Measurements from ENCODE around the gene SEMA5B. TPM values are rescaled to one million over a fixed set of nuclear protein-coding genes. Genes with fewer than 3 reads are reported as not detected.

Gene SEMA5B
- total and polyA plus RNA-seq, 2 of the 4 experiments (the other 2 are of a cell fraction), result not detected

DNA sequence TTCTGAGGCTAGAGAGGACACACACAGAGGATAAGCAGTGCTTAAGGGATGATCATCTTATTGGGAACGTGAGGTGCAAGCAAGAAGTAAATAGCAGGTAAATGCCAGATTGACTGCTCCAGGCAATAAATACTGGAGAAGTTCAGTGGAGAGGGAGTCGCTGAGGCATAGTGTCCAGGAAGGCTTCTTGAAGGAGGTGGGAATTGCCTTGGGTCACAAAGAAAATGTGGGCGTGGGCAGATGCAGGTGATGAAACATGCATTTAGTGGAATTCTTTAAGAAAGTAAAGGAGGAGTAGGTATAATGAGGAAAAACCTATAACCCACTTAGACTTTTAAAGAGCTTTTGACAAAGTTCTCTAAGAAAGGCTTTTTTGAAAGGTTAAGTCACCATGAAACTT, 7.4 kb upstream of the SEMA5B start:
- Histone ChIP-seq H3K27ac (ENCODE audit: insufficient read depth, low read length) (no peak overlapping the region), H4K5ac (ENCODE audit: low read depth, low read length) (no peak overlapping the region), H4K20me1 (ENCODE audit: insufficient read depth, low read length) (no peaks in the 10 kb centered on the region), H3K18ac (ENCODE audit: low read depth, low read length) (no peak overlapping the region), H3K56ac (ENCODE audit: extremely low read depth, insufficient read depth, low read length) (no peak overlapping the region), H3K4ac (ENCODE audit: low read depth, low read length) (no peak overlapping the region), H2BK15ac (ENCODE audit: low read depth, low read length) (no peak overlapping the region), H3K27me3 (ENCODE audit: control insufficient read depth, insufficient read depth, low read length) (peaks cover 77% of the 10 kb centered on the region), H2BK120ac (ENCODE audit: low read depth, low read length) (no peak overlapping the region), H3K14ac (replicated peaks; ENCODE audit: low read depth, low read length) (no peak overlapping the region), H3K79me1 (ENCODE audit: low read depth in 1 of 2, low read length in 2 of 2) (no peaks in the 10 kb centered on the region), H2BK20ac (ENCODE audit: low read depth, low read length) (no peak overlapping the region), H3K9me1 (ENCODE audit: insufficient read depth, low read length) (0 out of 2 replicates have a peak, but pooled peaks cover 2% of the 10 kb centered on the region), H4K91ac (ENCODE audit: insufficient read depth, low read depth, low read length) (no peak overlapping the region), H3K4me1 (ENCODE audit: control insufficient read depth, insufficient read depth, low read length) (no peaks in the 10 kb centered on the region; the same call in 1 of the 2 replicates), H4K8ac (ENCODE audit: low read depth in 2 of 2, low read length in 2 of 2) (no peak overlapping the region), H3K23ac (ENCODE audit: low read depth, low read length) (no peak overlapping the region), H3K4me2 (ENCODE audit: low read depth, low read length) (no peak overlapping the region), H3K9ac (ENCODE audit: low read depth, low read length) (no peak overlapping the region), H3K4me3 (ENCODE audit: insufficient read depth, low read depth, low read length) (no peak overlapping the region), H2BK5ac (ENCODE audit: low read depth, low read length, poor library complexity, severe bottlenecking) (no peak overlapping the region), H2AK9ac (replicated peaks; ENCODE audit: low read depth, low read length, poor library complexity) (no peak overlapping the region), H3K36me3 (ENCODE audit: control insufficient read depth, insufficient read depth, low read length) (no peaks in the 10 kb centered on the region), H3K9me3 (ENCODE audit: control insufficient read depth, insufficient read depth, low read length) (no peaks in the 10 kb centered on the region), H2AFZ (replicated peaks; ENCODE audit: low read length, poor library complexity) (no peak overlapping the region), H2AK5ac (ENCODE audit: low read depth, low read length) (no peak overlapping the region)
- WGBS, 2 experiments (ENCODE audit: extremely low coverage in 2 of 2, insufficient read length in 1 of 2), result 44% methylated on average over 1 of the region's 3 CpGs; no CpG with 5 or more reads in 1 of the 2 experiments
- ATAC-seq (ENCODE audit: low read depth) (no peak), DNase-seq (no peak)
- TF ChIP-seq, protein P1, sequence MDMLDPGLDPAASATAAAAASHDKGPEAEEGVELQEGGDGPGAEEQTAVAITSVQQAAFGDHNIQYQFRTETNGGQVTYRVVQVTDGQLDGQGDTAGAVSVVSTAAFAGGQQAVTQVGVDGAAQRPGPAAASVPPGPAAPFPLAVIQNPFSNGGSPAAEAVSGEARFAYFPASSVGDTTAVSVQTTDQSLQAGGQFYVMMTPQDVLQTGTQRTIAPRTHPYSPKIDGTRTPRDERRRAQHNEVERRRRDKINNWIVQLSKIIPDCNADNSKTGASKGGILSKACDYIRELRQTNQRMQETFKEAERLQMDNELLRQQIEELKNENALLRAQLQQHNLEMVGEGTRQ (IDR thresholded peaks at IDR 0.05; ENCODE audit: low read depth, low read length), result no peak
- no peak for TF ChIP-seq FOS (IDR thresholded peaks at IDR 0.05; ENCODE audit: low read depth, low read length)
- no peak for TF ChIP-seq RFX5 (IDR thresholded peaks at IDR 0.05; ENCODE audit: low read depth, low read length)
- TF ChIP-seq RAD21 (IDR thresholded peaks at IDR 0.05; ENCODE audit: low read length), result no peak
- no peak for TF ChIP-seq MAZ (IDR thresholded peaks at IDR 0.05; ENCODE audit: borderline replicate concordance, low read depth, low read length)
- TF ChIP-seq POLR2A (IDR thresholded peaks at IDR 0.05; ENCODE audit: low read depth, low read length), result no peak
- TF ChIP-seq SMC3 (IDR thresholded peaks at IDR 0.05; ENCODE audit: low read depth, low read length), result no peak
- no peak for TF ChIP-seq BHLHE40 (IDR thresholded peaks at IDR 0.05; ENCODE audit: low read depth, low read length)
- no peak for TF ChIP-seq MAFK (IDR thresholded peaks at IDR 0.05; ENCODE audit: low read depth, low read length)
- dilution Hi-C loops (cut with HindIII; ENCODE audit: low sequenced_read_pairs, unreplicated experiment) (no loop called here), in situ Hi-C loops (cut with MboI; ENCODE audit: low sequenced_read_pairs) (no loop called here), intact Hi-C loops (cut with micrococcal nuclease) (no loop called here)
- BruUV-seq (replicated peaks), result no TSS peak
- ChIA-PET CTCF (no interaction called here), POLR2A (ENCODE audit: unreplicated experiment) (no interaction called here)

All from IMR-90 (cell line).